Mesothelial cell of epicardium (in vitro differentiated cells): ENCODE data around the gene RHOBTB3. TPM values are rescaled to one million over a fixed set of nuclear protein-coding genes. Genes with fewer than 3 reads are reported as not detected.

ENCODE experiments used
- DNase-seq, 2 experiments: peaks; one replicate each; pipeline ENCODE4 v3.0.0; 2021; ENCODE audit warnings: low spot score in 2 of 2; ENCODE audit not compliant: unreplicated experiment in 2 of 2
- H3K27ac Mint-ChIP-seq: 2 replicates; pipeline ENCODE4 v1.8.0; 2021; ENCODE audit warnings: mixed read lengths
- H3K27me3 Mint-ChIP-seq: 2 replicates; pipeline ENCODE4 v1.8.0; 2021; ENCODE audit warnings: low read depth, mixed read lengths
- H3K36me3 Mint-ChIP-seq: 2 replicates; pipeline ENCODE4 v1.8.0; 2021; ENCODE audit warnings: mixed read lengths
- H3K4me1 Mint-ChIP-seq: 2 replicates; pipeline ENCODE4 v1.8.0; 2021; ENCODE audit warnings: mixed read lengths
- H3K4me3 Mint-ChIP-seq: 2 replicates; pipeline ENCODE4 v1.8.0; 2021; ENCODE audit warnings: mild to moderate bottlenecking, moderate library complexity, mixed read lengths
- H3K9me3 Mint-ChIP-seq: 2 replicates; pipeline ENCODE4 v1.8.0; 2021; ENCODE audit warnings: mixed read lengths
- total RNA-seq: library from RNA; stranded (reverse); gene quantifications from 3 replicates; pipeline ENCODE4 v1.2.1, GENCODE V29; 2021
- TF ChIP-seq, protein P1 (sequence below): fragments of 200-600 bp; sonication (generic); IDR thresholded peaks from one replicate; pipeline ENCODE4 v1.5.0; 2021; ENCODE audit warnings: antibody characterized with exemption; ENCODE audit not compliant: unreplicated experiment

Gene RHOBTB3
- total RNA-seq, 1 donor from 2014 or later: 153 TPM

DNA sequence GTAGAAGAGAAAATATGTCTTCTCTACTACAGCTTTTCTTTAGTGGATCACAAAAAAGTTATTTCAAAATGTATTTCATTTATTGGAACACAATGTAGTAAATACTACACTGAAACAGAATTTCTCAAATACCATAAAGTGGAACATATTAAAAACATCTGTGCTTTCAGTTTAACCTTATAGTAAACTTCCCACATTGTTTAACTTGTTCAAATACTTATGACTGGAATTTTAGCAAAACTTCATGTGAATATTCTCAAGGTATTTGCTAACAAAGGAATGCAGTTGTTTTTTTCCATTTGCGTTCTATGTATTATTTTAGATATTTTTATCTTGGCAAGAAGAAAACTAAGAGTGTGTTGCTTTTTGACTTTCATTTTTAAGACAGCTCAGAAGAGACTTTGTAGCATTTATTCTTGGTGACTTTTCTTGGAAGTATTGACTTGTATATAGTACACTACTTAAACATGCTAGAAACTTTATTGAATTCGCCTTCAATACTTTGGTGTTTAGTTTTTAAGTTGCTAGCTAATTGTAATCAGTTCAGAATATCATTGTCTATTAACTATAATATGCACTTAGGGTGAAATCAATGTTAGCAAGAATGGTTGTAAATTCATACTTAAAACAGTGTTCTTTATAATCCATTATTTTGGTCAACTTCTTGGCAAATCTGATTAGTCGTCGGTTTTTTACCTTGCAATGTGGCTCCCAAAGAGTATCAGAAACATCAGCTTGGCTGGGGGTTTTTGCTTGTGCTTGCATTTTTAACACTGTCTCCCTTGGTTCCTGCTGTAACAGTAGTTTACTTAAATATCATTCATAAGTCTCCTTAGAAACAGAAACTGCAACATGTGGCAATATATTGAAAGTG is 5.0 kb upstream of the RHOBTB3 start:
- peak overlapping the region; percentile 93 for H3K27ac Mint-ChIP-seq
- peaks cover 87% of the 10 kb centered on the region for H3K4me1 Mint-ChIP-seq
- H3K9me3 Mint-ChIP-seq: no peaks in the 10 kb centered on the region
- H3K4me3 Mint-ChIP-seq: no peak overlapping the region
- TF ChIP-seq, protein P1, sequence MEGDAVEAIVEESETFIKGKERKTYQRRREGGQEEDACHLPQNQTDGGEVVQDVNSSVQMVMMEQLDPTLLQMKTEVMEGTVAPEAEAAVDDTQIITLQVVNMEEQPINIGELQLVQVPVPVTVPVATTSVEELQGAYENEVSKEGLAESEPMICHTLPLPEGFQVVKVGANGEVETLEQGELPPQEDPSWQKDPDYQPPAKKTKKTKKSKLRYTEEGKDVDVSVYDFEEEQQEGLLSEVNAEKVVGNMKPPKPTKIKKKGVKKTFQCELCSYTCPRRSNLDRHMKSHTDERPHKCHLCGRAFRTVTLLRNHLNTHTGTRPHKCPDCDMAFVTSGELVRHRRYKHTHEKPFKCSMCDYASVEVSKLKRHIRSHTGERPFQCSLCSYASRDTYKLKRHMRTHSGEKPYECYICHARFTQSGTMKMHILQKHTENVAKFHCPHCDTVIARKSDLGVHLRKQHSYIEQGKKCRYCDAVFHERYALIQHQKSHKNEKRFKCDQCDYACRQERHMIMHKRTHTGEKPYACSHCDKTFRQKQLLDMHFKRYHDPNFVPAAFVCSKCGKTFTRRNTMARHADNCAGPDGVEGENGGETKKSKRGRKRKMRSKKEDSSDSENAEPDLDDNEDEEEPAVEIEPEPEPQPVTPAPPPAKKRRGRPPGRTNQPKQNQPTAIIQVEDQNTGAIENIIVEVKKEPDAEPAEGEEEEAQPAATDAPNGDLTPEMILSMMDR: no peak
- DNase-seq: no peak
- H3K36me3 Mint-ChIP-seq: no peaks in the 10 kb centered on the region
- no peaks in the 10 kb centered on the region for H3K27me3 Mint-ChIP-seq

DNA sequence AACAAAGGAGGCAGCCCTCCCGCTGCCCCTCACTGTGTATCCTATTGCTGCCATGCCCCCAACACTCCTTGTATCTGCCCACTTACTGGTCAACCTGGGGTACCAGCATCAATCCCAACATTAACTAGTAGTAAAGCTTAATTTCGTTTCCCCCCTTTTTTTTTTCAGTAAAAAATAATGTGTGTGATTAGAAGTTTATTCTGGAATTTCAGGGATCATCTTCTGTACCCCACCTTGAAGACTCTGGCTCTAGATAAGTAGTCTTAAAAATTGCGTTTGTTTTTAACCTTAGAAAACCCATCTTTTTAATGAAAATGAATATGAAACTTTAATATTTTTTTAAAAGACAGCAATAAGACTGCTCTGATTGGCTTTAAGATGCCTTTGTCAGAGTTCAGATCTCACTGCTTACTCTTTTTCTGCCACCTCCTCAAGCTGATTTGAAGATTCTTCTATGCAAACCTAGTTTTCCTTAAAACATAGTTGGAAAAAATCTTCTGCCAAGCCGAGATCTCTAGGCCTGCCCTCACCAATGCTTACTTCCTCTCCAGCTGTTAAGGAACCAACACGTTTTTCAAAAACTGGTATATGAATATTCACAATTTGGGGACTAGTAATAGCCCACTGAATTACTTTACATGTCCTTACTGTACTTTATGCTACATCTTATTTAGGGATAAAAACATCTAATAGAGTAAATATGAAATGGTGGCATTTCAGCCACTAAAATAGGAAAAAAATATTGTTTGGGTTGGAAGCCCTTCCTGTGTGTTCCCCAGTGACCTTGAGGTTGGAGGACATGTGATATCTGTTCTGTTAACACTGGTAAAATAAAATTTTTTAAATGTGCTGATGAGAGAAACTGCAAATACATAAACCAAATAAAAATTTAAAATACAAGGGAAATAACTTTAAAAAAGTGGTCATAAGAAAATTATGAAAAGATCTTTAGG is 4.0 kb upstream of the RHOBTB3 start:
- no peaks in the 10 kb centered on the region for H3K27me3 Mint-ChIP-seq
- peaks cover 79% of the 10 kb centered on the region for H3K4me1 Mint-ChIP-seq
- H3K4me3 Mint-ChIP-seq: no peak overlapping the region
- H3K27ac Mint-ChIP-seq: peak overlapping the region; percentile 93
- no peaks in the 10 kb centered on the region for H3K9me3 Mint-ChIP-seq
- TF ChIP-seq, protein P1: no peak
- H3K36me3 Mint-ChIP-seq: no peaks in the 10 kb centered on the region
- DNase-seq: no peak

DNA sequence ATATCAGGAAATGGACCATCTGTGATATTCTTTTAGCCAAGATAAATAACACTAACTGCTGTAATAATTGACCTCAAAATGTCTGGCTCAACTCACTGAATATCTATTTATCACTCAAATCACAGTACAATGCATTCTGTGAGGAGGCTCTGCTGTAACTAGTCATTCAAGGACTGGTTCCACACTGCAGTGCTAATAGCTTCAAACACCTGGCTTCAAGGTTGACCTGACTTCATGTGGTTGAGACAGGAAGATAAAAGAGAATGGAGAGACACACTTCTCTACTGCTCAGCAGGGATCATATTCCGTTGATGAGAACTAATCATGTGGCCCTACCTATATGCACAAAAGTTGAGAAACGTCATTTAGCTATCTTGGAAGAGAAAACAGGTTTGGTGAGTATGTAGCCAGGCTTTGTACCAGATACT is 3.4 kb upstream of the RHOBTB3 start:
- Mint-ChIP-seq H3K9me3 (no peaks in the 10 kb centered on the region), H3K27ac (peak overlapping the region; percentile 90), H3K36me3 (no peaks in the 10 kb centered on the region), H3K27me3 (no peaks in the 10 kb centered on the region), H3K4me1 (peaks cover 82% of the 10 kb centered on the region), H3K4me3 (no peak overlapping the region)
- no peak for DNase-seq
- TF ChIP-seq, protein P1: no peak

DNA sequence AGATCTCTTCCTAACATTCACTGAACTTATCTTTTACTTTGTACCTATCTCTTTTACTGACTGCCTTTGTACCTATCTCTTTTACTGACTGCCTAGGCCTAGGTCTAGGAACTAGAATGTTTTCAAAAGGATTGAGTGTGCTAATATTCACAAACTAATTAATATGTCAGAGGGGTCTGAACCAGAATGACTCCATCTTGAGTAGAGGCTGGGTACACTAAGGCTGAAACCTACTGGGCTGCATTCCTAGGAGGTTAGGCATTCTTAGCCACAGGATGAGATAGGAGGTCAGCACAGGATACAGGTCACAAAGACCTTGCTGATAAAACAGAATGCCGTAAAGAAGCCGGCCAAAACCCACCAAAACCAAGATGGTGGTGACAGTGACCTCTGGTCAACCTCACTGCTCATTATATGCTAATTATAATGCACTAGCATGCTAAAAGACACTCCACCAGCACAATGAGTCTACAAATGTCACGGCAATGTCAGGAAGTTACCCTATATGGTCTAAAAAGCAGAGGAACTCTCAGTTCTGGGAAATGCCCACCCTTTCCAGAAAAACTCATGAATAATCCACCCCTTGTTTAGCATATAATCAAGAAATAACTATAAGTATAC is 2.5 kb upstream of the RHOBTB3 start:
- DNase-seq: no peak
- H3K36me3 Mint-ChIP-seq: no peaks in the 10 kb centered on the region
- no peaks in the 10 kb centered on the region for H3K9me3 Mint-ChIP-seq
- peaks cover 82% of the 10 kb centered on the region for H3K4me1 Mint-ChIP-seq
- H3K27ac Mint-ChIP-seq: peak overlapping the region; percentile 90
- H3K4me3 Mint-ChIP-seq: peak overlapping the region; percentile 1
- TF ChIP-seq, protein P1: no peak
- no peaks in the 10 kb centered on the region for H3K27me3 Mint-ChIP-seq
